Left kidney (tissue), 8 donors: ENCODE measurements around the gene C5orf52. TPM values are rescaled to one million over a fixed set of nuclear protein-coding genes. Genes with fewer than 3 reads are reported as not detected.
"Not testable (repeated sequence)": the region's sequence is repeated elsewhere in the genome, so short reads cannot be mapped to it uniquely, and the experiment has no call there.

Experiments
- DNase-seq: peaks from one replicate; pipeline ENCODE4 v3.0.0-alpha.2; 2013
- long read RNA-seq, 8 donors: transcript quantifications; one replicate each; lab custom pipeline, GENCODE V29; 2026
- polyA plus RNA-seq: library from polyadenylated mRNA; unstranded; fragments of 120-200 nt; gene quantifications from one replicate; pipeline ENCODE4 v1.2.1, GENCODE V29; 2013; ENCODE audit not compliant: insufficient read length

C5orf52 gene
- not detected for polyA plus RNA-seq
- long read RNA-seq, donor 1 = 0 reads
- long read RNA-seq, donor 2 = 0 reads
- long read RNA-seq, donor 3 = 0 reads
- long read RNA-seq, donor 4 = 0 reads
- long read RNA-seq, donor 5 = 0 reads
- long read RNA-seq, donor 6 = 0 reads
- long read RNA-seq, donor 7 = 0 reads
- long read RNA-seq, donor 8 = 0 reads

DNA sequence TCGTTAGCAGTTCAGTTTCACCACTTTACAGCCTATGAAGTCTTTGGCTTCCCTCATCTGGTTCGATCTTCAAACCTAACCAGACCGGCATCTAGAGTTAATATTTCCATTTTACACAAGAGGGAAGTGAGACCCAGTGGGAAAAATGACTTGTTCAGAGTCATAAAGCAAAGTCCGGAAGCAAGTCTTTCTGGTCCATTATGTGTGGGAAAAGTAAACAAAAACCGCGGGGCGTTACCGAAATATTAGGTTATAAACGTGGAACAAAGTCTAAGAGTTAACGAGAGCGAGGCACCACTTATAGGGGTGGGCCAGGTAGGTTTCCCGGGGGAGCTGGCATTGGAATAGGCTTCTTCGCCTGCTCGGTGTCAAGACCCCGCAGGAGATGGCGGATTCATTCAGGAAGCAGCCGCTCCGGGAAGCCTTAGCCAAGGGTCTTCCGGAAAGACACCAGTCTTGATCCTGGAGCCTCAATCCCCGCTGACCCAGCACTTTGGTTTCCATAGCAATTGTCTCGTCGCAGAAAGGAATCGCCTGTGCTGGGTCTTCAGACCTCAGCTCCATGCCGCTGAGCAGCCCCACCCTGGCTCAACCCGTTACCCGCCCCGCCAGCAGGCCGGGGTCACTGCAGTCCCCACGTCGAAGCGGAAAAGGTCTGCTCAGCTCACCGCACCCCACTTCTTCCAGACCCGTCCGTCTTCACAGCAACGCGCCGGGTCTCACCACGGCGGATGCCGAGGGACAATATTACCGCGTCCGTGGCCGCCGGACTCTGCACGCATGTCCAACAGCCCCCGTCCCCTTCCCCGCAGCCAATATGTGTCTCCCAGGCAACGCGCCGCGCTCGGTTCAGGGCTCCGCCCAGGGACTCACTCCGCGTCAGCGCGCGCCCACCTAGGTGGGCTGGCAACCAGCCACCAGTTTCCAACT, at the start of gene C5orf52:
TSS of gene C5orf52 (plus strand) at position 872 of the 930 bp plus-strand sequence. CDS start 82 bp downstream, outside the sequence.
- DNase-seq = peak; percentile 69

DNA sequence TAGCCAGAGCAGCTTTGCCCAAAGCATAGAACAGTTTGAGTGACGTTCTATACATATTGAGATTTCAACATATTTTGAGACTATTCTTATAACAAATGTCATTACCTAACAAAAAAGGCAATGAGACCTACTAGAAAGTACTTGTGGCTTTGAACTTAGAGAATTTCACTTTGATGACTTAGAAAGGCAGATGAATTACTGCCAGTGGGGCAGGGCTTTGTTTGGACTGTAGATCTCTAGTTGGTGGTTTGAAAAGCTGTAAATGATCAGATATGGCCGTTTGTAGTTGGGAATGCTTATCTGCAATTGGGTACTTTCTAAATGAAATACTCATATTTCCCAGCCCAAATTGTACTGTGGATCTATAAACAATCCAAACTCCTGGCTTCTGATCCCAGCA, 47.2 kb upstream of the C5orf52 start:
- DNase-seq = no peak

DNA sequence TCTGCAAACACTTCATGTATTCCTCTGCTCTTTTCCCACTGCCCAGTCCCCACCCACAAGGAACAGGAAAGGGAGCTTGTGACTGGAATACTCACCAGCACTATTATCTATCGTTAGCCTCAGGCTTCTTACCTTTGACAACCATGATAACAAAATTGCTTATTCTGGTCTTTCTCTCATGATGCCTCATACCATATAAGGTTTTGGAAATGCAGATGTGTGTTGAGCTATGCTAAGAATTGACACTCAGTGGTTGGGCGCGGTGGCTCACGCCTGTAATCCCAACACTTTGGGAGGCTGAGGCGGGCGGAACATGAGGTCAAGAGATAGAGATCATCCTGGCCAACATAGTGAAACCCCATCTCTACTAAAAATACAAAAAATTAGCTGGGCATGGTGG, 44.5 kb upstream of the C5orf52 start:
- DNase-seq = no peak

DNA sequence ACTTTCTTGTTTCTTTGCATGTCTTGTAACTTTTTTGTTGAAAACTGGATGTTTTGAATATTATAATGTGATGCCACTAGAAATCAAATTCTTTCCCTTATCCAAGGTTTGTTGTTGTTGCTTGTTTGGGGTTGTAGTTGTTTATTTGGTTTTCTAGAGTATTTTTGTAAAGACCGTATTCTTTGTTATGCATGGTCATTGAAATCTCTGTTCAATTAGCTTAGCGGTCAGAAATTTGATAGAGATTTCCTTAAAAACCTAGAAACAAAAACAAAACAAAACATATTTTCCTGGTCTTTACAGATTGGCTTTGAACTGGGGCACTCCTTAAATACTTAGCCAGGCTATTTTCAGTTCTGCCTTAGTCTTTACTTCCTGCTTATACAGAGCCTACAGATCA, 41.0 kb upstream of the C5orf52 start:
- no peak for DNase-seq

DNA sequence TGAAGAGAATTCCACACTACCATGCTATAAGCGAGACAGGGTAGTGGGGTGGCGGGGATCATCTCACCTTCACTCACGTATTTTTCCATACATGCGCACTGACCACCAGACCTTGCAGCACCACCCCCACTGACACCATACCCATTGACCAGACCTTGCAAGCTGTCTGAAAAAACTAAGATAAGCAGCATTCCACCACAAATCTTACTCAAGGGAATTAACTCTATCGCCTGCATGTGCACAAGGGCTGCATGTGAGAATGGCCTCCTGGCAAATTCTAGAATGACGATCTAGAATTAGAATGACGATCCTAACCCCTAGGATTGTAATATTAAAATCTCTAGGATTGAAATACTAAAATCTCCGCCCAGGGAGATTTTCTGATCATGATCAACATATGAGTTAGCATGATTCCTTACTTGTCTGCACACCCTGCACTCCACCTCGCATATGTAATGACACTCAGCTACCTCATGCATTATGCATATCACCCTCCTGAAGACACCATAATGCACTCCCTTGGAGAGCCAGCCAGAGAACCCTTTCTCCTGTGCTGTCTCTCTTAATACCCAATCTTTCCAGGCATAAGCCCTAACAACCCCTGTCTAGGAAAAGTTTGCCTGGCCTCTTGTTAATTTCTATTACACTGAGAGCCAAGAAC, 30.8 kb upstream of the C5orf52 start:
- DNase-seq = no peak

DNA sequence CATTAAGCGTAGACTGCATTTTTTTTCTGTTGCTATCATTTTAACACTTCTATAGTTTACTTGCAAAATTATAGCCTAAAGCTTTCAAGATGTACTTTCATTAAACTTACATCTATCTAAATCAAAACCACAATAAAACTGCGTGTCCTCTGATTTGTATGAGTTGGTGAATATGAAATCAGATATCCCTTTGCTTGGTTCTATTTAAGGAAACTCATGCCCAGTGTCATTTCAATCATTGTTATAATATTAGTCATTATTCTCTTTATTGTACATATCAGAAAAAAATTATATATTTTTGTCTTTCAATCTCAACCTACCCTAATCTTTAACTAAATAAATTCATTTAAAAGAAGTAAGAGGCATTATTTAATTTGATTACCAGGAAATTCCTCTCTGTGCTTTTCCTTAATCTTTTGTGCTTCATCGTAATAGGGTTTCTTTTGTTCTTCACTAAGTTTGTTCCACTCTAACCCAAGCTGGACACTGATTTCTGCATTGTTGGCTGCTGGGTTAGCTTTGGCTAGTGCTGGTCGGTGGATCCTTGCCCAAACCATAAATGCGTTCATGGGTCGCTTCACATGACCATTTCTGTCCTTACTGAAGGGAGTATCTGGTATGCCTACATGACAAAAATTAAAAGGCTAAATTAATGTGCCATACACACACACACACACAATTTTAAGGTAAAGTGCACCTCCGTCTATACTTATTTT, 22.9 kb upstream of the C5orf52 start:
- DNase-seq = no peak

DNA sequence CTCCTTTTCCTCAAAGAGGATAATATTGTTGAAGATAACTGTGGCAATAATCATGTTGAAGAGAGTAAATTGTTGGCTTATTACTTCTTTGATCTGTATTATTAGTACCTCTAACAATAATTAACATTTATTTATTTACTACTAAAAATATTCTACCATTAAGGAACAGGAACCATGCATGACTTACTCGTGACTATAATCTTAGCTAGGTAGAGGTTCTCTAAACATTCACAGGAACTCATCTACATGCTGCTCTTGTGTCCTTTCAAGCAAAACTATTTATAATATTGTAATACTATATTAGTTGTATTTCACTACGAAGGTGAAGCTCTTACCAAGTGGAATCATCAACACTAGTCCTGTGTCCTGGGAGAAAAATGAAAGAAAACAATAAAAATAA, 22.2 kb upstream of the C5orf52 start:
- DNase-seq = no peak

DNA sequence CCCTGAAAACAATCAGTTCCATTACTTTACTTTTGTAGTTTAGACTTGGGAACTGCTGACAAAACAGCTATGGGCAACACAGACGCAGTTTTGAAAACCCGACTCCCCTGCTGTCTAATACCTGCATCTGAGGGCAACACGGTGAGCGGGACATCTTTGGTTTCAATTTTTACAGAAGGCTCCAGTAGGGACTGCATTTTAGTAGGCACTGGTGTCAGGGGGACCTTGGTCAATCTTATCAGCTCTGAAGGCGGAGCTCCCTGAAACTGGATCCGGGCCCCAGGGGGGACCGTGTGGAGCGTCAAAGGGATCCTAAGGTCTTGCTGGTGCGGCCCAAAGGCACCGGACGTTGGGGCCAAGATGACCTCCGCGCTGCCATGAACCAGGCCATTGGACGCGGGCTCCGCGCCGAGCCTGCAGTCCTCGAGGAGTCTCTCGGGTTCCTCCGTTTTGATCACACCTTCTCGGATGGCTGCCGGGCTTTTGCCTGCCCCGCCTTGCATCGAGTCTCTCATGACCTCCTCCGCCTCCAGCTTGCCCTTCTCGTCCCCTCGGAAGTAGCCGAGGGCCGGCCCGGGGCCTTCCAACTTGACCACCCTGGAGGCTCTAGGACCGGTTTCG, 20.2 kb upstream of the C5orf52 start:
- no peak for DNase-seq

DNA sequence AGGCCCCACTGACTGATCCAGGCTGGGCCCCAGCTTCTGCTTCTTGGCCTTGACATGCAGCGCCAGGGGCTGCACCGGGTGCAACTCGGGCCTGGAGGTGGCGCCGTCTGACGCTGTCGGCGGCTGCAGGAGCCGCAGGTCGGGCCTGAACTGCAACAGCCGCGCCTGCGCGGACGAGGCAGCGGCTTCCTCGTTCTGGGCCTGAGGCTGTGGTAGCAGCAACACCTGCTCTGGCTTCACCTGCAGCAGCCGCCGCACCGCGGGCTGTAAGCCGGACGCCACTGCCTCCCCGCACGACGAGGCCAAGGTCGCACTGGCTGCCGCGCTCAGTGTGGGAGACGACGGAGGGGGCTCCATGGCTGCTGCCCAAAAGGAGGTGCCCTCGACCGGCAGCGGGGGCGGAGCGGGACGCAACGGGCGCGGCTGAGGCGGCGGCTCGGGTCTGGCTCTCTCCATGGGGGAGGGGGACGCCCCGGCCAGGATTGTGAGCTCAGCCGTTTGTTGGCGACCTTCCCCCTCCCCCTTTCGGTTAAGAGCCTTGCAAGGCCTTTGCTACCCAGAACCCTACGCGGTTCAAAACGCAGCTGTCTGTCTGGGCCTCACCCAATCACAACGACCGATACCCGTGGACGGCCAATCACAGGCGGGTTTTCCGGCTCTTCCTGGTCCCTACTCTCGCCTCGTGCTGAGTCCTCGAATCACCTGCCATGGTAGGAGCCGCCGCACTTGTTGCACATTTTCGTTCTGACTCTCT, 19.5 kb upstream of the C5orf52 start:
- DNase-seq = peak; percentile 65

DNA sequence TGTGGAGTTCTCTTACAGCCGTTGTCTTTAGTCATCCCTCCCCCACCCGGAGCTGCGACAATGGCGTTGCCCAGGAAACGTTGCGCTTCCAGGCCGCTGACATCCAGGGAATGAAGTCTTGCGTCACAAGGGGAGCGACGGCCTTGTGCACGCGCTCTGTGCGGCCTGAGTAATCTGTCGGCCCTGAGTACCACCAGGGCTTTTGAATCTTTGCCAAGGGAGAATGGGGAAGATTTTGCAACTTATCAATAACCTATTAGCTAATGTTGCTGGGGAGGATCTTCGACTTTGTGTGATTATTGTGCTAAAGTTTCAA, 19.0 kb upstream of the C5orf52 start, which contains the start of gene SOX30:
TSS of gene SOX30 (minus strand) at position 62 of the 316 bp plus-strand sequence. CDS start 360 bp downstream, outside the sequence.
- no peak for DNase-seq

DNA sequence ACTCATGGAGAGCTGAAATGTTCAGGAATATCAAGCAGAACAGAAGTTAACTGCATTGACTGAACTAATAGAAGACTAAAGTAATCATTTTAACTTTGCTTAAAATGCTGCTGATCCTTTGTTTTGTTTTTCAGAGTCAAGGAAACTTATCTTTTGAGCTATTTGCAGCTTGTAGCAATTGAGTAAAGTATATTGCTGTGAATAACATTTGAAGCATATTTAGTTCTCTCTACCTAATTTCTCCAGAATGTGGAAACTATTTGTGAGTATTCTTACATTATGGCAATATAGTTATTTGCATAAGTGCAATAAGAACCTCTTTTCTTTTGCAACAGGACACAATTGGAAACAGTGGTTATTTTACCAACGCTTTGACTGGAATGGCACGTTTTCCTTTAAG, 13.8 kb upstream of the C5orf52 start:
- DNase-seq = no peak

DNA sequence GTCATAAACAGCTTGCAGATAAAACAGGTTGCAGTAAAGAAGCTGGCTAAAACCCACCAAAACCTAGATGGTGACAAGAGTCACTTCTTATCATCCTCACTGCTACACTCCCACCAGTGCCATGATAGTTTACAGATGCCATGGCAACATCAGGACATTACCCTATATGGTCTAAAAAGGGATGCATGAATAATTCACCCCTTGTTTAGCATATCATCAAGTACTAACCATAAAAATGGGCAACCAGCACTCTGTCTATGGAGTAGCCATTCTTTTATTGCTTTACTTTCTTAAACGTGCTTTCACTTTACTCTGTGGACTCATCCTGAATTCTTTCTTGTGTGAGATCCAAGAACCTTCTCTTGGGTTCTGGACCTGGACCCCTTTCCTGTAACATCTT, 12.4 kb upstream of the C5orf52 start:
- no peak for DNase-seq

DNA sequence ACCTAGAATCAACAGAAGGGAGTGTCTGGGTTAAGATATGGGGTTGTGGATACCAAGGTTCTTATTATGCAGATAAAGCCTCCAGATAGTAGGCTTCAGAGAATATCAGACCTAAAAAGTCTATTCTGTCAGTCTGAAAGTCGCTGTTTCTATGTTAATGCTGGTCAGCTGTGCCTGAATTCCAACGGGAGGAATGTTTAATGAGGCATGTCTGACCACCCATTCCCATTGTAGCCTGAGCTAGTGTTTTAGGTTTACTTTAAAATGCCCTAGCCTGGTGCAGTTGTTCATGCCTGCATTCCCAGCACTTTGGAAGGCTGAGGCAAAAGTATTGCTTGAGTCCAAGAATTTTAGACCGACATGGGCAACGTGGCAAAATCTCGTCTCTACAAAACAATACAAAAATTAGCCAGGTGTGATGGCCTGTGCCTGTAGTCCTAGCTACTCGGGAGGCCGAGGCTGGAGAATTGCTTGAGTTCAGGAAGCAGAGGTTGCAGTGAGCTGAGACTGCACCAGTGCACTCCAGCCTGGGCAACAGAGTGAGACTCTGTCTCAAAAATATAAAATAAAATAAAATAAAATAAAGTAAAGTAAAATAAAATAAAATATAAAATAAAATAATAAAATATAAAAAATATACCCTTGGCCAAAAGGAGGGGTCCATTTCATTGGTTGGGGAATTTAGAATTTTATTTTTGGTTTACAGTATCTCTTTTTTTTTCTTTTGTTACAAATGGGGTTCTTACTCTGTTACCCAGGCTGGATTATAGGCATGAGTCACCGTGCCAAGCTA, 11.3 kb upstream of the C5orf52 start:
- DNase-seq = peak; percentile 18

DNA sequence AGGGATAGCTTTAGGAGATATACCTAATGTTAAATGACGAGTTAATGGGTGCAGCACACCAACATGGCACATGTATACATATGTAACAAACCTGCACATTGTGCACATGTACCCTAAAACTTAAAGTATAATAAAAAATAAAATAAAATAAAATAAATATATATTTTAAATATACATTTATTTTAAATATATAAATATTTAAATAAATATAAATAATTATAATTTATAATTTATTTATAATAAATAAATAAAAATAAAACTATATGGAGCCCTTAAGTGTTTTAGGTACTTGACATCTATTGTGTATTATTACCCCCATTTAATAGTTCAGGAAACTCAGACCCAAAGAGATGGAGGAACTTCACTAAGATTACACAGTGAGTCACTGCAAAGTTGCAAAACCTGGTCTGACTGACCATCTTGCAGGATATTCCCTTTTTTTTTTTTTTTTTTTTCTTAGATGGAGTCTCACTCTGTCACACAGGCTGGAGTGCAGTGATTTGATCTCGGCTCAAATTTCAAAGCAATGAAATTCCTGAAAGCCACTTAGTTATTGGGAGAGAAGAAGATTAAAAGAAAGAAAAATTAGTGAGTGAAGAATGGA, 5.8 kb upstream of the C5orf52 start:
- no peak for DNase-seq

DNA sequence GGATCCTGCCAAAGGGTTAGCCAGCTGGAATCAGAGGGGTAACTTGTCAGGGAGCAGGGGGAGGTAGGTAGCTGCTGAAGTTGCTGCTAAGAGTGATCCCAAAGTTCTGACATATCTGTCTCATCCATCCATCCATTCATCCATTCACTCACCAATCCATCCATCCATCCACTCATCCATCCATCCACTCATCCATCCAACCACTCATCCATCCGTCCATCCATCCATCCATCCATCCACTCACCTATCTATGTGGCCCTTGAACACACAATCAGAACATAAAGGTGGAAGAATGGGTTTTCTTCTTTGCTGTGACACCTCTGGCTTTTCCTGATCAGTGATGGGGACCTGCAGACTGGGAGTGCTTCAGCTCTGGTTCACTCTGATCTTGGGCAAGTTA, 3.0 kb upstream of the C5orf52 start:
- no peak for DNase-seq

DNA sequence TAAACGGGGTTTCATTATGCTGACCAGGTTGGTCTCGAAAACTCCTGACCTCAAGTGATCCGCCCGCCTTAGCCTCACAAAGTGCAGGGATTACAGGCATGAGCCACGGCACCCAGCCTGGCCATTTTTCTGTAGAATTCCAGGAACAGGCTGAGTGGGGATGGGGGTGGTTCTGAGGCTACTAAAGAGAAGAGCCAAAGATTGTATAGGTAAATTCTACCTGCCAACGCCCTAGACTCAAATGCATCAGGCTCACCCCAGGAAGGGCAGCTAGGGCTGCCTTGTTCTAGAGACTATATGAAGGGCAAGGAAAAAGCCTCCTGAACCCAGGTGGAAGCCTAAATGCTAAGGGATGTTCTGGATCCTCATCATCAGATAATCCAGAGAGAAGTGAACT, 1.6 kb upstream of the C5orf52 start:
- no peak for DNase-seq

DNA sequence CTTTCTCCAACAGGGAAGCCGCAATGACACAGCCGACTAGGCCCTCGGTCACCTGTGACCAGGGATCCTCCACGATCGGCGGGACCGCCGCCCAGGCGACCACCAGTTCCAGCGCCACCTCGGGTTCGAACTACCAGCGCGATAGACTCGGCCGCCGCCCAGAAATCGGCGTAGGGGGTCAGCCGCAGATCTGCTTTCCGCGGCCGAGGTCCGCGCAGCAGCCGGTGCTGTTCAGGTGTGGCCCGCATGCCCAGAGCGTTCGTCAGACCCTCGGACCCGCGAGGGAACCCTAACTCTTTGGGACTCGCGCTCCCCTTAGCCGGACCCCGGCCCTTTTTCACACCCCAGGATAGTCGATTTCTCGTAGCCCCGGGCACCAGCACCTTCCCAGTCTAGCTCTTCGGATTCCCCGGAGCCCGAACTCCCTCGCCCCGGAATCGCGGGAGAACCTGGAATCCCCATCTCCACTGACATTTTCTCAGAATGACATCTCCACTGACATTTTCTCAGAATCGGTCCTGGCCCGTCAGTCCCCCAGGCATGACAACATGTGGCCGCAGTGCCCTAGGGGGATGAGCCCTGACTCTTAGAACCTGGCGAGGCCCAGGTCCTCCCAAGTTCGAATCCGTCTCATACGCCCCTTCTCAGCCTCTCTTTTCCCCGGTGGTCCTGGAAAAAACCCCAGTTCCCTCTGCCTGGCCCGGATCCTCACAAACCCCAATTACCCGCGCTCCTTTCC, 428 bp downstream of the C5orf52 start:
- no peak for DNase-seq

DNA sequence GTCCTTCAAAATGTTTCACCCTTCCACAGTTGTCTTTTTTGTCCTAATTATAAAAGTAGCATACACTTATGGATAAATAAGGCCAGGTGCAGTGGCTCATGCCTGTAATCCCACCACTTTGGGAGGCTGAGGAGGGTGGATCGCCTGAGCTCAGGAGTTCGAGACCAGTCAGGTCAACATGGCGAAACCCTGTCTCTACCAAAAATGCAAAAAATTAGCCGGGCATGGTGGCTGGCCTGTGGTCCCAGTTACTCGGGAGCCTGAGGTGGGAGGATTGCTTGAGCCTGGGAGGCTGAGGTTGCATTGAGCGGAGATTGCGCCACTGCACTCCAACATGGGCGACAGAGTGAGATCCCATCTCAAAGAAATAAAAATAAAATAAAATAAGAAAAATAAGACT, 1.6 kb downstream of the C5orf52 start:
- DNase-seq = no peak

DNA sequence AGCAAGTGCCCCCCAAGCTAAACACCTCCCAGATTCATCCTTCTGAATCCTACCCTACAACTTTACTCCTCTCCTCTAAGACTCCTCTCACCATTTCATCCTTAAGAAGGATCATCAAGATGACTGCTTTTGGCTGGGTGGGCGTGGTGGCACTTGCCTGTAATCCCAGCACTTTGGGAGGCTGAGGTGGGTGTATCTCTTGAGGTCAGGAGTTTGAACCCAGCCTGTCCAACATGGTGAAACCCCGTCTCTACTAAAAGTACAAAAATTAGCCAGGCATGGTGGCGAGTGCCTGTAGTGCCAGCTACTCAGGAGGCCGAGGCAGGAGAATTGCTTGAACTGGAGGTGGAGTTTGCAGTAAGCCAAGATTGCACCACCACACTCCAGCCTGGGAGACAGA, 3.0 kb downstream of the C5orf52 start:
- DNase-seq = not testable (repeated sequence)
